ENCODE data around the gene NECTIN1. TPM values are rescaled to one million over a fixed set of nuclear protein-coding genes. Genes with fewer than 3 reads are reported as not detected.

The NECTIN1 gene
- total and polyA plus RNA-seq, 2 of the 4 experiments (the other 2 are of a cell fraction): 2.3 to 4.2 TPM

DNA sequence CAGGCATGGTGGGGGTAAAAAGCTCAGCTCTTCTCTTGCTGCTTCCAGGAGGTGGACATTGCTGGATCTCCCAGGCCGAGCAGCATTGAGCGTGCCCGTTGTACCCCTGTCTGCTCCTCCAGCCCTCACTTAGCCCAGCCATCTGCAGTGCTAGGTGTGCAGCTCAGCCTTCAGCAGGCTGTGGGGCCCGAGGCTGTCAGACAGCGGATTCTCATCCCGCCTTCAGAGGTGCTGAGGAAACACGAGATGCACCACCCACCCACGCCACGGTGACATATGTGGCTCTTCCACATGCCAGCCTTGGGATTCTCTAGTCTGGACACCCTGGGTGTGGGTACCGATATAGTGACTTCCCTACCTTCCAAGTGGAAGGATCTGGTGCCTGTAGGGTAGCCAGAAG is 48.9 kb upstream of the NECTIN1 start:
- Histone ChIP-seq H4K8ac (ENCODE audit: low read depth in 2 of 2, low read length in 2 of 2) (no peak overlapping the region), H4K20me1 (ENCODE audit: insufficient read depth, low read length) (no peaks in the 10 kb centered on the region), H3K79me1 (ENCODE audit: low read depth in 1 of 2, low read length in 2 of 2) (no peaks in the 10 kb centered on the region), H3K27ac (ENCODE audit: insufficient read depth, low read length) (no peak overlapping the region), H2AK9ac (replicated peaks; ENCODE audit: low read depth, low read length, poor library complexity) (no peak overlapping the region), H2BK20ac (ENCODE audit: low read depth, low read length) (no peak overlapping the region), H2BK15ac (ENCODE audit: low read depth, low read length) (no peak overlapping the region), H4K91ac (ENCODE audit: insufficient read depth, low read depth, low read length) (no peak overlapping the region), H4K5ac (ENCODE audit: low read depth, low read length) (no peak overlapping the region), H3K4ac (ENCODE audit: low read depth, low read length) (no peak overlapping the region), H3K4me1 (ENCODE audit: control insufficient read depth, insufficient read depth, low read length) (no peaks in the 10 kb centered on the region), H3K56ac (ENCODE audit: extremely low read depth, insufficient read depth, low read length) (no peak overlapping the region), H2AFZ (replicated peaks; ENCODE audit: low read length, poor library complexity) (no peak overlapping the region), H3K23ac (ENCODE audit: low read depth, low read length) (no peak overlapping the region), H2AK5ac (ENCODE audit: low read depth, low read length) (no peak overlapping the region), H3K18ac (ENCODE audit: low read depth, low read length) (no peak overlapping the region), H3K4me2 (ENCODE audit: low read depth, low read length) (no peak overlapping the region), H2BK5ac (ENCODE audit: low read depth, low read length, poor library complexity, severe bottlenecking) (no peak overlapping the region), H3K9ac (ENCODE audit: low read depth, low read length) (no peak overlapping the region), H3K36me3 (ENCODE audit: control insufficient read depth, insufficient read depth, low read length) (no peaks in the 10 kb centered on the region), H3K14ac (replicated peaks; ENCODE audit: low read depth, low read length) (no peak overlapping the region), H2BK120ac (ENCODE audit: low read depth, low read length) (no peak overlapping the region), H3K4me3 (ENCODE audit: insufficient read depth, low read depth, low read length) (no peak overlapping the region), H3K9me3 (ENCODE audit: control insufficient read depth, insufficient read depth, low read length) (no peaks in the 10 kb centered on the region), H3K27me3 (ENCODE audit: control insufficient read depth, insufficient read depth, low read length) (peaks cover 21% of the 10 kb centered on the region; the same call in 1 of the 2 replicates), H3K9me1 (ENCODE audit: insufficient read depth, low read length) (no peaks in the 10 kb centered on the region)
- no peak for DNase-seq
- TF ChIP-seq NFE2L2 (IDR thresholded peaks at IDR 0.05; ENCODE audit: low read depth, low read length) (no peak), MAFK (IDR thresholded peaks at IDR 0.05; ENCODE audit: low read depth, low read length) (no peak), POLR2A (IDR thresholded peaks at IDR 0.05; ENCODE audit: low read depth, low read length) (no peak), FOS (IDR thresholded peaks at IDR 0.05; ENCODE audit: low read depth, low read length) (no peak), RAD21 (IDR thresholded peaks at IDR 0.05; ENCODE audit: low read length) (no peak), RFX5 (IDR thresholded peaks at IDR 0.05; ENCODE audit: low read depth, low read length) (no peak), SMC3 (IDR thresholded peaks at IDR 0.05; ENCODE audit: low read depth, low read length) (no peak)
- TF ChIP-seq, protein P1, sequence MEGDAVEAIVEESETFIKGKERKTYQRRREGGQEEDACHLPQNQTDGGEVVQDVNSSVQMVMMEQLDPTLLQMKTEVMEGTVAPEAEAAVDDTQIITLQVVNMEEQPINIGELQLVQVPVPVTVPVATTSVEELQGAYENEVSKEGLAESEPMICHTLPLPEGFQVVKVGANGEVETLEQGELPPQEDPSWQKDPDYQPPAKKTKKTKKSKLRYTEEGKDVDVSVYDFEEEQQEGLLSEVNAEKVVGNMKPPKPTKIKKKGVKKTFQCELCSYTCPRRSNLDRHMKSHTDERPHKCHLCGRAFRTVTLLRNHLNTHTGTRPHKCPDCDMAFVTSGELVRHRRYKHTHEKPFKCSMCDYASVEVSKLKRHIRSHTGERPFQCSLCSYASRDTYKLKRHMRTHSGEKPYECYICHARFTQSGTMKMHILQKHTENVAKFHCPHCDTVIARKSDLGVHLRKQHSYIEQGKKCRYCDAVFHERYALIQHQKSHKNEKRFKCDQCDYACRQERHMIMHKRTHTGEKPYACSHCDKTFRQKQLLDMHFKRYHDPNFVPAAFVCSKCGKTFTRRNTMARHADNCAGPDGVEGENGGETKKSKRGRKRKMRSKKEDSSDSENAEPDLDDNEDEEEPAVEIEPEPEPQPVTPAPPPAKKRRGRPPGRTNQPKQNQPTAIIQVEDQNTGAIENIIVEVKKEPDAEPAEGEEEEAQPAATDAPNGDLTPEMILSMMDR (conservative IDR thresholded peaks at IDR 0.05; ENCODE audit: low read depth, low read length): no peak
- TF ChIP-seq, protein P2, sequence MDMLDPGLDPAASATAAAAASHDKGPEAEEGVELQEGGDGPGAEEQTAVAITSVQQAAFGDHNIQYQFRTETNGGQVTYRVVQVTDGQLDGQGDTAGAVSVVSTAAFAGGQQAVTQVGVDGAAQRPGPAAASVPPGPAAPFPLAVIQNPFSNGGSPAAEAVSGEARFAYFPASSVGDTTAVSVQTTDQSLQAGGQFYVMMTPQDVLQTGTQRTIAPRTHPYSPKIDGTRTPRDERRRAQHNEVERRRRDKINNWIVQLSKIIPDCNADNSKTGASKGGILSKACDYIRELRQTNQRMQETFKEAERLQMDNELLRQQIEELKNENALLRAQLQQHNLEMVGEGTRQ (IDR thresholded peaks at IDR 0.05; ENCODE audit: low read depth, low read length): no peak
- BruUV-seq (replicated peaks): no TSS peak
- POLR2A ChIA-PET (ENCODE audit: unreplicated experiment): no interaction called here
- CTCF ChIA-PET: no interaction called here
- ATAC-seq (ENCODE audit: low read depth): no peak
- intact Hi-C loops (cut with micrococcal nuclease): no loop called here
- WGBS, 2 experiments (ENCODE audit: extremely low coverage in 2 of 2, insufficient read length in 1 of 2): 78% methylated on average over 4 of the region's 10 CpGs; no CpG with 5 or more reads in 1 of the 2 experiments
- in situ Hi-C loops (cut with MboI; ENCODE audit: low sequenced_read_pairs): no loop called here
- dilution Hi-C loops (cut with HindIII; ENCODE audit: low sequenced_read_pairs, unreplicated experiment): no loop called here

Data from IMR-90 (cell line).